SU-DHL-6 (cell line): ENCODE data around the gene FAM124A.

Experiments
- EZH2phosphoT487 ChIP-seq: fragments of 200-600 bp; sonication (generic), shearing (Covaris generic); conservative IDR thresholded peaks from 2 replicates; pipeline ENCODE4 v1.6.1; 2018; ENCODE audit warnings: mild to moderate bottlenecking, antibody characterized with exemption, low read length, moderate library complexity, mixed read lengths
- TF ChIP-seq, protein P1 (sequence below): fragments of 200-600 bp; sonication (generic); IDR thresholded peaks from one replicate; pipeline ENCODE4 v1.5.1; 2017; ENCODE audit warnings: antibody characterized with exemption, mild to moderate bottlenecking, low read length, moderate library complexity; ENCODE audit not compliant: insufficient read depth, poor library complexity, severe bottlenecking

DNA sequence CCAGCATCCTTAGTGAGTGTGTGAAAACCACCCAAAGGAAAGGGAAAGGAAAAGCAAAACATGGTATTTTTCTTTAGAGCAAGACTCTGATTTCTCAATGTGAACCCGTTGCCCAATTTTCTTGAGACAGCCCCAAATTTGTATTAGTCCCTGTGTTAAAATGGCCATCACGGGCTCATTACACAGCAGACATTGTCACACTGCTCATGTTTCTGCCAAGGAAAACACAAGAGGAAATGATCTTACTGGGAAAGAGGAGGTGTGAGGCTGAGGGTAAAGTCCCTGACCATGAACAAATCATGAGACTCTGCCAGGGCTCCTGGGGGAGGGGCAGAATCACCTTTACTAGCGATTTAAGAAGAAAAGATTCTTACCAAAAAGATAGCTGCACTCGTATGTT is 54.4 kb downstream of the FAM124A start:
- TF ChIP-seq, protein P1, sequence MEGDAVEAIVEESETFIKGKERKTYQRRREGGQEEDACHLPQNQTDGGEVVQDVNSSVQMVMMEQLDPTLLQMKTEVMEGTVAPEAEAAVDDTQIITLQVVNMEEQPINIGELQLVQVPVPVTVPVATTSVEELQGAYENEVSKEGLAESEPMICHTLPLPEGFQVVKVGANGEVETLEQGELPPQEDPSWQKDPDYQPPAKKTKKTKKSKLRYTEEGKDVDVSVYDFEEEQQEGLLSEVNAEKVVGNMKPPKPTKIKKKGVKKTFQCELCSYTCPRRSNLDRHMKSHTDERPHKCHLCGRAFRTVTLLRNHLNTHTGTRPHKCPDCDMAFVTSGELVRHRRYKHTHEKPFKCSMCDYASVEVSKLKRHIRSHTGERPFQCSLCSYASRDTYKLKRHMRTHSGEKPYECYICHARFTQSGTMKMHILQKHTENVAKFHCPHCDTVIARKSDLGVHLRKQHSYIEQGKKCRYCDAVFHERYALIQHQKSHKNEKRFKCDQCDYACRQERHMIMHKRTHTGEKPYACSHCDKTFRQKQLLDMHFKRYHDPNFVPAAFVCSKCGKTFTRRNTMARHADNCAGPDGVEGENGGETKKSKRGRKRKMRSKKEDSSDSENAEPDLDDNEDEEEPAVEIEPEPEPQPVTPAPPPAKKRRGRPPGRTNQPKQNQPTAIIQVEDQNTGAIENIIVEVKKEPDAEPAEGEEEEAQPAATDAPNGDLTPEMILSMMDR, result no peak
- no peak for TF ChIP-seq EZH2phosphoT487
